HG02763 (cell line): Measurements from ENCODE around the gene MAT1A.

Experiments used
- ATAC-seq: cut with Tn5 transposase; IDR thresholded peaks from one replicate; pipeline ENCODE4 v1.9.1; 2021; ENCODE audit warnings: mild to moderate bottlenecking, moderate library complexity; ENCODE audit not compliant: unreplicated experiment

Gene MAT1A

GRCh38 chr10:80283119-80283518, 6.3 kb downstream of the MAT1A start:
- no peak for ATAC-seq

- no peak for ATAC-seq
Measured at GRCh38 chr10:80281784-80282765, 7.4 kb downstream of the MAT1A start.

DNA sequence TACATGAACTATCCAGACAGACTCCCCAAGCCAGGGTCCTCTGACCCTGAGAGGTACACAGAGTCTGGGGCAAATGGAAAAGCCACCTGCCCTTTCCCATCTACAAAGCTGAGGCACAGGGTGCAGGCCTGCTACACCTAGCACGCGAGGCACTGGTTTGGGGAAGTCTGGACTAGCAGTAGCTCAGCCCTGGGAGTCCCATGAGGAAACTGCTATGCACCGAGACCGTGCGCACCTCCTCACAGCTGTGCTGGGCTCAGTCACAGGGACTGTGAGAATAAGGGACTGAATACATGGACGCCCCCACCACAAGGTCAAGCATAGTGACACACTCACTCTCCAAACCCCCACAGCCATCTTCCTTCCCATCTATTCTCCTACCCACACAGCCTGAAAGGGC, 8.2 kb downstream of the MAT1A start:
- ATAC-seq: no peak

- ATAC-seq: no peak
Measured at GRCh38 chr10:80280071-80280800, 9.2 kb downstream of the MAT1A start.

- no peak for ATAC-seq
Measured at GRCh38 chr10:80279146-80279545, 10.3 kb downstream of the MAT1A start.

- ATAC-seq: no peak
Measured at GRCh38 chr10:80278480-80278879, 11.0 kb downstream of the MAT1A start.

GRCh38 chr10:80277567-80278250, 11.7 kb downstream of the MAT1A start:
- ATAC-seq: no peak

- ATAC-seq: no peak
Measured at GRCh38 chr10:80277016-80277415, 12.4 kb downstream of the MAT1A start.

DNA sequence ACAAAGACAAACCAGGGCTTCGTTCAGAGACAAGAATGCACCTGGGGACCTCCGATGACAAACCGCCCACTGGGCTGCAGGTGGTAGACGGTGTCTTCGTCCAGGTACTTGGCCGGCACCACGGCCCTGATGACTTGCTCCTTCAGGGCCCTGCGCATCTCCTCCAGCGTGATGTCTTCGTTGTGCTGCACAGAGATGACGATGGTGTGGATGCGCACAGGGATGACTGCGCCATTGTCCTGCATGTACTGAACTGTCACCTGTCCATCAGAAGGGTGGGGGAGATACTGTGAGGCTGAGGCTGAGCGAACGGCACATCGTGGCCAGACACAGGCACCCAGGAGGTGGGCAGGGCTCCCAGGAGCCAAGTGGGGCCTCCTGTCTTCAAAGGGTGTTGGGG, 13.1 kb downstream of the MAT1A start:
- no peak for ATAC-seq

DNA sequence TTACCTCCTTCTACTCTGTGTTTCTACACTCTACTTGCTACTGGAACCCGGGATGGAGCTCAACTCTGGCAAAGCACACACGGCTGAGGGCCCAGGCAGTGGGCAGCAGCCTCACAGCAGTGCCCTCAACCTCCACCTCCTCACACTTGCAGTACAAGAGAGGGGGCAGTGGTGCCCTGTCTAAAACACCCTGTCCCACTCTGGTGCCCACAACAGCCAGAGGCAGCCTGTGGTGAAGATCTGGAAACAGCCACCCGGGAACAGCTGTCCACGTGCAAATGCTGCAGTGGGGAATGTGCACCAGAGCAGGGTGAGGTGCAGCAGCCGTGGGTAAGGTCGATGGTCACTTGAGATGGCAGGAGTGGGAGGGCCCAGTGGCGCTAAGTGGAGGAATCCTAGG, 13.7 kb downstream of the MAT1A start:
- ATAC-seq: no peak

- ATAC-seq: no peak
Measured at GRCh38 chr10:80275135-80275498, 14.3 kb downstream of the MAT1A start.

DNA sequence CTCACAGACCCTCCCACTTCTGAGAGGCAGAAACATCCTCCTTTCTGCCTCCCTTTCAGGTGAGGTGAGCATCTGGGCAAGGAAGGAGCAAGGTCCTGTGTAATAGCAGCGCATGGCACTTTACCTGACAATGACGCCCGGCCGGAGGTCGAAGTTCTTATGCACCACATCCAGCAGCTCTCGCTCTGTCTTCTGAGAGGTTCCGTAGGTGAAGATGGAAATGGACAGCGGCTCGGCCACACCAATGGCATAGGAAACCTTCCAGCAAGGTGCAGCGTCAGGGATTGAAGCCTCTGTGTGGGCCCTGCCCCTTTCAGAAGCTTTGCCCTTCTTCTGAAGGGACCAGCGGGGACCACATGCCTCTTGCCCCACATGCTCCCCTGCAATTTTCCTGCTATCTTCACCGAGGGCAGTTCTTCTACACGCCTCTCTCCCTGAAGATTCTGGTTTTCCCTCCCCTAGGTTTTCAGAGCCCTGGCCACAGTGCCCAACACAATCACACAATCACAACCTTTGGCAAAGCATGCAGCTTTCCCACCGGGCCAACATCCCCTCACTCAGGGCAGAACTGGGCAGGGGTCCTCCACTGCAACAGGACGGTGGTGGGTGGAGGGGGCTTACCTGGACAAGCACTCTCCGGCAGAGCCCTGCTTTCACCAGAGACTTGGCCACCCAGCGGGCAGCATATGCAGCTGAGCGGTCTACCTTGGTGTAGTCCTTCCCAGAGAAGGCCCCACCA, 14.9 kb downstream of the MAT1A start:
- ATAC-seq: no peak

DNA sequence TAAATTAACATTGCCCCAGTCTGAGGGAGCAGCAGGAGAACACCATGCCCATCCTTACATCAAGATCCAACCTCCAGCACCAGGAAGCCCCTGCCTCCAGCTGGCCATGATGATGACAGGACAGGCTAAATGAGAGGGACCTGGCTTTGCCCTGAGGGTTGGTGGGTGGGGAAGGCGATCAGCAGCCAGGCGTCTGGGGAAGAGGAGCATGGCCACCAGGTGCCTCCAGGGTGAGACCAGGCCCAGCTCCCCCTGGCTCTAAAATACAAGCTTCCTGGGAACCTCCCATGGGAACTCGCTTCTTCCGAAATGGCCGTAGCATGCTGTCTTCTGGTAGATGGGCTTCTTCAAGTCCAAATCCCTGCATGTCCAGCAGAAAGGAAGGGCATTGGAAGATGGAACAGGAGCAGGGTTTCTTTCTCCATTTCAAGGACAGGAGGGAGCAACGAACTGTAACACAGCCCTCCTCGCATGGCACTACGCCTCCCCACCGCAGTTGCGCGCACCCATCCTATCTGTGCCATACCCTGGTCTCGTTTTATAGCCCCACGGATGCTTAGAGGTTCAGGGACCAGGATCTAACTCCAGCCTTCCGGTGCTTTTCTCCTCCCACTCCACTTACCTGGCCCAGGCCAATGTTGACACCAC, 15.8 kb downstream of the MAT1A start:
- ATAC-seq: no peak

GRCh38 chr10:80272793-80273522, 16.5 kb downstream of the MAT1A start:
- no peak for ATAC-seq

DNA sequence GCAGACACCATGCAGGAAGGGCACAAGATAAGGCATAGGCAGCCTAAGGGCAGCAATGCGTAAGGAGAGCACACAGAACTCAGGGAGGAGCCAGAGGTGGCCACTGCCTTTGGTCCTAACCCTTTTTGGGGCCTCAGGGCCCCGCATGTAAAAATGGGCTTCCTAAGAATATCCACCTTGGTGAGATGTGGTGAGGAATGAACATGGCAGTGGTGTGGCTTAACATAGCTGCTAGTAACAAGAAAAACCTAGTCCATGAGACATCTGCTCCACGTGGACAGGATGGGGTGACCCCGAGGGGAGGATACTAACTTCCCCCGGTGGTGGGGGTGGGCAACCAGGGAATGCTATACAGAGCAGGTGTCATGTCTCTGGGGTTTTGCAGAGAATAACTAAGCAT, 18.0 kb downstream of the MAT1A start:
- ATAC-seq: no peak

- no peak for ATAC-seq
Measured at GRCh38 chr10:80270887-80271286, 18.6 kb downstream of the MAT1A start.

- ATAC-seq: no peak
Measured at GRCh38 chr10:80268938-80269588, 20.4 kb downstream of the MAT1A start.

DNA sequence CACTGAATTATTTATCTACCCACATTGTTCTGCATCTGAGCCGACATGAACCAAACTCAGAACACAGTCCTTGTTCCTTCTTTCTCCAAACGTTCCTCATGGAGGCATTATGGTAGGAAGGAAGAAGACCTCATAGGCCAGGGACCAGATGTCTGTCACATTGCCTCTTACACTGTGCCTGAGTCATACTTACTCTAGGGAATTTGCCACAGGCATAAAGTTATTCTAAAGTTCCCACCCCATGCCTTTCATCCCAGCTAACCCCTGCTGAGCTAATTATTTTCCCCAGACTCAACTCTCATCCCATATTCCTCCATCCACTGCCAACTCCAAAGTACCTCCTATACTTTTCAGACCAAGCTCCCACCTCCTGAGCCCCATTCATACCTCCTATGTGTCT, 21.2 kb downstream of the MAT1A start:
- ATAC-seq: no peak

- ATAC-seq: no peak
Measured at GRCh38 chr10:80266513-80266863, 23.0 kb downstream of the MAT1A start.
